Measurements from ENCODE around the gene PSMA1.
A peak's percentile ranks its signal among the peaks of the same experiment; 100 is the strongest.
"Not testable (repeated sequence)": the region's sequence is repeated elsewhere in the genome, so short reads cannot be mapped to it uniquely, and the experiment has no call there.

Gene PSMA1
- long read RNA-seq, donor 1, transcript PSMA1-201 (10 exons, 1,505 nt): major isoform, 67 of 112 reads
- long read RNA-seq, donor 1, partial matches to known transcripts: 44 of 112 reads
- long read RNA-seq, donor 1, other reads (novel, unspliced or antisense): 0 of 112 reads
- long read RNA-seq, donor 2, transcript PSMA1-201 (10 exons, 1,505 nt): major isoform, 38 of 54 reads
- long read RNA-seq, donor 2, partial matches to known transcripts: 12 of 54 reads
- long read RNA-seq, donor 2, other reads (novel, unspliced or antisense): 0 of 54 reads
- long read RNA-seq, donor 3, transcript PSMA1-201 (10 exons, 1,505 nt): major isoform, 35 of 47 reads
- long read RNA-seq, donor 3, partial matches to known transcripts: 10 of 47 reads
- long read RNA-seq, donor 3, other reads (novel, unspliced or antisense): 0 of 47 reads
- long read RNA-seq, donor 4, transcript PSMA1-201 (10 exons, 1,505 nt): major isoform, 57 of 90 reads
- long read RNA-seq, donor 4, partial matches to known transcripts: 28 of 90 reads
- long read RNA-seq, donor 4, other reads (novel, unspliced or antisense): 0 of 90 reads
- long read RNA-seq, donor 5, transcript PSMA1-201 (10 exons, 1,505 nt): major isoform, 52 of 77 reads
- long read RNA-seq, donor 5, partial matches to known transcripts: 17 of 77 reads
- long read RNA-seq, donor 5, other reads (novel, unspliced or antisense): 5 of 77 reads
- long read RNA-seq, donor 6, transcript PSMA1-201 (10 exons, 1,505 nt): major isoform, 40 of 55 reads
- long read RNA-seq, donor 6, partial matches to known transcripts: 14 of 55 reads
- long read RNA-seq, donor 6, other reads (novel, unspliced or antisense): 0 of 55 reads
- long read RNA-seq, donor 7, transcript PSMA1-201 (10 exons, 1,505 nt): major isoform, 88 of 138 reads
- long read RNA-seq, donor 7, partial matches to known transcripts: 37 of 138 reads
- long read RNA-seq, donor 7, other reads (novel, unspliced or antisense): 12 of 138 reads
- long read RNA-seq, donor 8, transcript PSMA1-201 (10 exons, 1,505 nt): major isoform, 57 of 76 reads
- long read RNA-seq, donor 8, partial matches to known transcripts: 10 of 76 reads
- long read RNA-seq, donor 8, other reads (novel, unspliced or antisense): 6 of 76 reads

DNA sequence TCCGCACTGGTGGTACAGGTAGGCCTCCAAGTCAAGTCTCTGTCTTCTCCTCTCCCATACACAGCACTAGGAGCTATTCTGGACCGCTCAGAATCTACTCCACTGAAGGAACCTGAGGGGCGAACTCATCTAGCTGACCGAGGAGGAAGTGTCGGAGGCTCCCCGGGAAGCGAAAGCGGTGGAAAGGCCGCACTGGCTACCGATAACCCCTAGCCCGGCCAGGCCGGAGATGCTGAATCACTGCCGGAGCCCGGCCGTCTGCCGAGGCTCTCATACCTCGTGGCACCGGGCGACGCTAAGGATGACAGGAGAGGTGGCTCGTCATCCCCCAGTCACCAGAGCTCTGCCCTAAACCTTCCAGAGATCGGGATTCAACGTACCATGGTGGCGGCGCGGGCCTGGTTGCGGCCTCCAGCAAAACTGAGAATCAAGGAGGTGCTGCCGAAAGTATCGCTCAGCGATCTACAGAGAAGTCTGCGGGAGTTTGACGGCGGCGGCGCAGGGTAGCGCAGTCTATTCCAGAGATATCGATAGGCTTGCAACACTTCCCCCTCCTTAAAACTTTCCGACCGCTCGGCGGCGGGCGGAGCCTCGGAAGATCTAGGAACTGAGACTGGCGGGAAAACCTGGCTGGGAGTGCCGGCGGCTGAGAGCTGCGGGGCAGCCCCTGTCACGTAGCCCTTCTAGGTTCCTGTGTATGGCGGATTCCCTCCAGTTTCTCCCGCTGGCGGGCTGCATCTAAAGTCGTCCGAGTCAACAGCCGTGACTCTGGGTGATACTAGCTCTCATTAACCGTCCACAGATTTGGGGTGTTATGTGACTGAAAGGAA, at the start of gene PSMA1:
Gene PSMA1 (minus strand): TSS at position 470 of the 830 bp plus-strand sequence. CDS start 87 bp downstream, at position 383.
- DNase-seq: peak; percentile 92

DNA sequence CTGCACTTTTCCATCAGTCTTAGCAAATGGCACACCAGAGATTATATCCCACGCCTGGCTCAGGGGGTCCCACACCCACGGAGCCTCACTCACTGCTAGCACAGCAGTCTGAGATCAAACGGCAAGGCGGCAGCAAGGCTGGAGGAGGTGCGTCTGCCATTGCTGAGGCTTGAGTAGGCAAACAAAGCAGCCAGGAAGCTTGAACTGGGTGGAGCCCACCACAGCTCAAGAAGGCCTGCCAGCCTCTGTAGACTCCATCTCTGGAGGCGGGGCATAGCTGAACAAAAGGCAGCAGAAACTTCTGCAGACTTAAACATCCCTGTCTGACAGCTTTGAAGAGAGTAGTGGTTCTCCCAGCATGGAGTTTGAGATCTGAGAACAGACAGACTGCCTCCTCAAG, 49.3 kb upstream of the PSMA1 start:
- DNase-seq: not testable (repeated sequence)

DNA sequence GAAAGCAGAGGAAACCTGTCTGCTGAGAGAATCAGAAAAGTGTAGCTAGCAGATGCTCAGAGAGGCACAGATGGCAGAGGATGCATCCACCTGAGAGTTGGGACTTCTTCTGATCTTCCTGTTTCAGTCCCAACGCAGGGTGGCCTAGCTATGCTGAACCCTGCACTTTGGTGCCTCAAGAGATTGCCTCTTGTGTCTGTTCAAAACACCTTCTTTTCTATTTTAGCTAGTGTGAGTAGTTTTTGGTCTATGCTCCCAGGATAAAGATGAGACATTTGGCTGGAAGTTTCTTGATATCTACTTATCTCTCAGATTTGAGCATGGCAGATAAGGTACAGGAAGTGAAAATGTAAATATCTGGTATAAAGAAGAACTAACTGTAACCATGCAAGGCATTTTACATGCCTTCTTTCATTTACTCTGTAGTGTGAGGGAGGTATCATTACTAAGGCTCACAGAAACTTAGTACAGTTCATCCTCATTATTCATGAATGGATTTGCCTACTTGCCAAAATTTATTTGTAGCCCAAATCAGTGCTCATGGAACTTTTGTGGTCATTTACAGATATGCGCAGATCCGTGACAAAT, 47.0 kb upstream of the PSMA1 start:
- DNase-seq: no peak

DNA sequence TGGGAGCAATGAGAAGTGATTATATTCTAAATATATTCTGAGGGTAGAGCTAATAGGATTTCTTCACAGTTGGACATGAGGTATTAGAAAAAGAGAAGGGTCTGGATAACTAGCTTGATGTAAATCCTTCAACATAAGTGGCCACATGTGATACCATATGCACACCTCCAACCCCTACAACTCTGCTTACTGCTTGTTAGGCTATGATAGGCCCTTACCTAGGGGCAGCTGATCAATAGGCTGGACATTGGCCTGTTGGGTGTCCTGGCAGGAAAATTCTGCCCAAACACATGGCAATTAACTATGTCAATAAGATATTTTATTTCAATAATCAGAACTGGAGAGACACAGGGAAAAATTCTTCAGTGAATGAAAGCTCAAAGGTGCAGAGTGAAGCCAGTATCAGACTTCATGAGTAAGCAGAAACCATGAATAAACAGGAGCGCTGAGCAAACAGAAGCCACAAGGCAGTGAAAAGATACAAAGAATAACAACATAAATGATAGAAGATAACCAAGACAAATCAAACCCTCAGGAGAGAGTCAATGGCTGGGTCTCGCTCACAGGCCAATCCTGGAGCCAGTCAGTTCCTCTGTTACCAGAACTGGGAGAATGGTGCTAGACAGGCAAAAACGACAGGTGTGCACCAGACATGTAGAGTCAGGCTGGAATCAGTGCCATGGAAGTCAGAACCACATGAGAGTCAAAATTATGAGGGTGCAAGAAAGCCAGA, 46.3 kb upstream of the PSMA1 start:
- no peak for DNase-seq

GRCh38 chr11:14565845-14566244, 45.7 kb upstream of the PSMA1 start:
- no peak for DNase-seq

DNA sequence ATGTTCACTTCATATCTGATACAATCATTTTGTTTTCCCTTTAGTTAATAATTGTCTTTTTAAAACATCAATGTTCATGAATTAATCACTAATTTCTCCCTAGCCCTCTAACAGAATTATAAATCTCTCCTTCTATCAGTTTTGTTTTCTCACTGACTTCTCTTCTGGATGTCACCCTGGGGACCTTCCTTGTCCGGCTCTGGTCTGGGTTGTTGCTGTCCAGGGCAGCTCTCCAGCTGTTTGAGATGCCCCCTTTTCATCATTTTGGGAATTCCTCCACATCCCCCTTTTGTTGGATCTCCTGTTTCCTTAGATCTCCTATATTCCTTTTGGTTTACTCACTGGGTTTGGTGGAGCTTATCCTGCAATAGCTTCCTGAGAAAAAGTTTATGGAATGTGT, 35.6 kb upstream of the PSMA1 start:
- DNase-seq: no peak

- DNase-seq: no peak
Measured at GRCh38 chr11:14554959-14555358, 34.8 kb upstream of the PSMA1 start.

DNA sequence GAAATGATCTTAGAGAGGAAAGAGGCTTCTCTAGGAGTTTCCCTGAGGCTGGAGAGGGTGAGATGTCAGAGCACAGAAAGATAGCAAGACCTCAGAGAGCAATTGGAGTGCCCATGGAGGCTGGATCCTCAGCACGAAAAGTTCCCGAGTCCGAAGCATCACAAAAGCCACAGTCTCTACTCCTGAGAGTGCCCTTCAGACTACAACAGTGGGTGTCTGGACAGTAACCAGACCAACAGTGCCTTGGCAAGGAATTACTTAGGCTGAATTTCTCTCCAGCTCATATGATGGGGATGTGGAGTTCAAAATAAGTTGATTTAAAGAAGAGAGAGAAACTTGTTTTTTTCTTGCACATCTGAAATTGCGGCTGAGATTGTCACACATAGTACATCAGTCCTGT, 31.9 kb upstream of the PSMA1 start:
- DNase-seq: no peak

- no peak for DNase-seq
Measured at GRCh38 chr11:14551380-14551779, 31.2 kb upstream of the PSMA1 start.

GRCh38 chr11:14549891-14550290, 29.7 kb upstream of the PSMA1 start:
- no peak for DNase-seq

DNA sequence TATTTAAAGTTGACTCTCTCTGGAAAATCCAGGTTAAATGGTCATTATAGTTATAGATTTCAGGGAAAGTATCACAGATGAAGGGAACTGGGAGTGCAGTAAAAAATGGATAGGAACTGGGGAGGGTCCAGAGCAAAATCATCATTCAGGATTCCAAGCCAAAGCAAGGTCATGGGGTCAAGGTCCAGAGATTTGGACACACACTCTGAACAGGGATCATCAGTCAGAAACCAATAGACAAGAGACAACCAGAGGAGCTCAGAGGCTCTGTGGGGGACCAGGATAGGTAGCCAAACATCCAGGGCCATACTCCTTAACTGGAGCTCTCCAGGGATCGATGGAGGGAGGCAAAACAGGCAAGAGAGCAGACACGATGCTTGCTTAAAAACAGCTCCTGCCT, 27.3 kb upstream of the PSMA1 start:
- DNase-seq: no peak

- no peak for DNase-seq
Measured at GRCh38 chr11:14546672-14547071, 26.5 kb upstream of the PSMA1 start.

DNA sequence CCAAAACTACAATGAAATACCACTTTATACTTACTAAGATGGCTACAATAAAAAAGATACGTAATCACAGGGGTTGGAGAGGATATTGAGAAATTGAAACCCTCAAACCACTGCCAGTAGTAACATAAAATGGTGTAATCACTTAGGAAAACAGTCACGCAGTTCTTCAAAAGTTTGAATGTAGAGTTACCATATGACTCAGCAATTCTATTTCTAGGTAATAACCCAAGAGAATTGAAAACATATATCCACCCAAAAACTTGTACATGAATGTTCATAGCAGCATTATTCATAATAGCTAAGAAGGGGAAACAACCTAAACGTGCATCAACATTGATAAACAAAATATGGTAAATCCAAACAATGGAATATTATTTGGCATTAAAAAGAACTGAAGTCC, 24.4 kb upstream of the PSMA1 start:
- no peak for DNase-seq

DNA sequence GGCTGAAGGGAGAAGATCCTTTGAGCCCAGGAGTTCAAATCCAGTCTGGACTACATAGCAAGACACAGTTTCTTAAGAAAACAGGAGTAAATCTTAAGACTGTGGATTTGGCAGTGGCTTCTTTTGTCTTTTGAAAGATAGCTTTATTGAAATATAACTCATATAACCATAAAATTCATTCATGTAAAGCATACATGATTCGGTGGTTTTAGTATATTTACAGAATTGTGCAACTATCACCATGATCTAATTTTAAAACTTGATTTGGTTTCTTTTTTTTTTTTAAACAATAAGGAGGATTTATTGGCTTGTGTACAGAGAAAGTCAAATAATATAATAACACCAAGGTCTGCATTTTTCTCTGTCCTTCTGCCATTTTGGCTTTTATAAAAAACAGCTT, 23.1 kb upstream of the PSMA1 start:
- no peak for DNase-seq

DNA sequence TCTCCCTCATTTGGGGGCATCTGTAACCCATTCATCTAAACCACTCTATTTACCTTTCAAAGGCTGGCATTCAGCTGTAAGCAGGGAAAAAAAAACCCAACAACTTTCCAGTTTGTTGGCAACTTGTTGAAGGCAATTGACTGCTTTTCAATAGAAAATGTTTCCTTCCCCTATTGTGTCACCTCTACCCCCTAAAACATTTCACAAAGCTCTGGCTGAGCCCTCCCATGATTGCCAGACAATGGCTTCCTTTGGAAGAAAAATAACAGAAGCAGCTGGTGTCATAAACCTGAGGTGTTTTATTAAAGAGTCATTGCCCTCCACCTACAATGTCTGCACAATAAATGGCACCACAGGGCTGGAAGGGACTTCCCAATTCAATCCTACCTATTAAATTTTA, 22.1 kb upstream of the PSMA1 start:
- no peak for DNase-seq

DNA sequence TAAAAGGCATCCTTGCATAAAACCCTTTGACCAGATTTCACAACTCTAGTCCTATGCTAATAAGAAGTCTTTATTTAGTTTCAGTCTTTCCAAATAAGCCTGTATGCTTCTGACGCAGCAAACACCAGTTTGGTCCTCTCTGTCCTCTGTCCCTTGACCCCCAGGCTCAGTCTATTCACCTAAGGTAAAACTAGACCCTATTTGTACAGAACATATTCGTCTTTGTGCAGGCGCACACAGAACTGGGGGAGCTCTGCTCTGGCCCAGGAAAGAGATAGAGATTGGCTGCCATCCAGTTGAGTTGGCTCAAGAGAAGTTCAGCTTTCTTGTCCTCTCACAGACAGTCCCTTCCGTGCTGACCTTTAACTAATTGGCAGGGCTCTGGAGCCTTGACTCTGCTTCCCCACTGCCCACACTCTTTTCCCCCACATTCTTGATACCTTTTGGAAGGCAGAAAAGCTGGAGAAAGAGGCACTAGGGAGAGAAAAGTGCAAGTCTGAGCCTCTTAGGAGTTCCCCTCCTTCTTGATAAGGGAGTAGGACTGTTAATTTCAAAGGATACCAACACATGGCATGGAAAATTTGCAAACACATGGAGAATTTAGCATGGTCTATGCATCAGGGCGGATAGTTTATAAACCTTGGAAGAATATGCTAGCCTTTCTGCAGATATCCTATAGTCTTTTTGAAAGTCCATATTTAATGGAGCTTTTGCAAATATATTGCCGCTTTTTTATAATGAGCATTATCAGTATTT, 21.2 kb upstream of the PSMA1 start:
- no peak for DNase-seq

DNA sequence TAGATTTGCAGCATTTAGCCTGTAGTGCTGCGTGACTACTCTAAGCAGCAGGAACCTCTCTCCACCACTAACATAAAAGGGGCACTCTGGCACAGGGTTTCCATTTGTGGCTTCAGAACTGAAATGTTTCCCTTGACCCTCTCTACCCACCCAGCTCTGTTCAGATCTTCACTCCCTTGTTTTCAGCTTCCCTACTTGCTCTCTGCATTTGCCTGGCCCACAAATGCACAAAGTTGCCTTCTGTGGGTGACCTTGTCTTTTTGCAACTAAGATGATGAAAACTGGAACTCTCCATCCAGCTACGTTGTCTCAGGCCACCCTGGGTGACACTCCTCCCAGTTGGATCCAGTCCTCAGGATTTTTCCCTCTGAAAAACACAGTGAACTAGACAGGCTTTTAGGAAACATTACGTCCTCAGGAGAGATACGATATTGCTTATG, 19.8 kb upstream of the PSMA1 start:
- DNase-seq: peak; percentile 3

GRCh38 chr11:14538926-14539554, 18.9 kb upstream of the PSMA1 start:
- DNase-seq: no peak

DNA sequence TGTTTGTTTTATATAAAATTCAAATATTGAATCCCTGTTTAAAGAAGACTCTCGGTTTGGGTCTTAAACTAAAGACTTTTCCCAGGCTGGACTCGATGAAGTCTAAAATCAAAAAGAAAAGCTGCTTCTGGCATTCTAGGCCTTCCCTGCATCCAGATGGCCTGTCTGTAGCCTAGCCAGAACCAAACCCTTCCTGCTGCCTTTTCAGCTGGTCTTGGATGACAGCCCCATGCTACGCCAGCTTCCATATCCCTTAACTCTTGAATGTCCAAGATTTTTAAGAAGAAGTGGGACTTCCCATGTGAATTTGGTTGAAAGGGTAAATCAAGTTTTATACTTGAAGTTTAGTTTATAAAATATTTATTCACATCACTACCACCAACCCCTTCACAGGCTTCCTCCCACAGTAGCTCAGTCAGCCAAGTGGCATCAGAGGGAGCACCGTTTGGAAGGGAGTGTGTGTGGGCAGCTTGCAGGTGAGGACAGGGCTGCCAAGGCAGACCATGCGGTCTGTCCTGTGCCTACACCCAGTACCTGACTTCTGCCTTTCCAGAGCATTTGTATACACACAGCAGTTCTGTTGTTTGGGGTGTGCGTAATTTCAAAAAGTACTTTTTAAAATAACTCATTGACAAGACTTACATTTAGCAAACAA, 18.2 kb upstream of the PSMA1 start:
- DNase-seq: no peak

Measured in right kidney (tissue), 9 donors.